K562 (cell line): ENCODE measurements around the gene SYT3. TPM values are rescaled to one million over a fixed set of nuclear protein-coding genes. Genes with fewer than 3 reads are reported as not detected.

ENCODE experiments used
- ATAC-seq: fragments of 200-7000 bp; cut with Tn5 transposase; 3 replicates; pipeline ENCODE4 v1.9.1; 2020; ENCODE audit warnings: moderate library complexity
- BruUV-seq: library from RNA; stranded (reverse); fragments of 400-500 nt; replicated peaks from 2 replicates; lab custom pipeline; 2021; lab: Mats Ljungman, UMichigan
- CTCF ChIA-PET: fragments of 300-600 bp; formaldehyde crosslinking; extraction: SDS; loops from one replicate; lab custom pipeline; 2021; ENCODE audit warnings: low intra/inter-chr PET ratio; lab: Yijun Ruan, JAX
- POLR2A ChIA-PET: fragments of 300-600, 350-650 bp; sonication (Branson Sonifier 250); formaldehyde crosslinking; extraction: SDS; loops from one replicate; lab custom pipeline; 2021; ENCODE audit warnings: antibody characterized with exemption, inconsistent platforms; lab: Yijun Ruan, JAX
- DNase-seq, 4 experiments: peaks; one replicate each; pipeline versions ENCODE4 v3.0.0 to v3.0.0-alpha.2; 2011 to 2018; ENCODE audit warnings: low spot score in 3 of 4, mixed read lengths in 3 of 4; ENCODE audit errors: extremely low read depth in 1 of 4
- FAIRE-seq: peaks from 2 replicates; lab custom pipeline; 2011; peaks lifted over from hg19 to GRCh38; lab: Jason Lieb, UNC
- H2AFZ ChIP-seq: 2 replicates; pipeline ENCODE4 v1.6.0; 2011; ENCODE audit warnings: low read depth, low read length, control low read depth, inconsistent platforms
- H3K27ac ChIP-seq: fragments of 200-600 bp; 3 replicates; pipeline ENCODE4 v1.8.0; 2011; ENCODE audit warnings: low read depth, mild to moderate bottlenecking, control low read depth, inconsistent platforms, low read length, moderate library complexity, mixed read lengths; ENCODE audit errors: extremely low read depth
- H3K27me3 ChIP-seq, 2 experiments: fragments of 300-600 bp in 1 of 2; 2 replicates in 1 of 2; 3 replicates in 1 of 2; pipeline versions ENCODE4 v1.6.0 to v1.8.0; 2011; ENCODE audit warnings: inconsistent platforms in 2 of 2, low read length in 2 of 2, mild to moderate bottlenecking in 1 of 2, mixed read lengths in 1 of 2, moderate library complexity in 1 of 2; ENCODE audit not compliant: control insufficient read depth in 2 of 2, insufficient read depth in 2 of 2
- H3K36me3 ChIP-seq: fragments of 300-600 bp; 3 replicates; pipeline ENCODE4 v1.8.0; 2011; ENCODE audit warnings: mild to moderate bottlenecking, low read length, inconsistent platforms; ENCODE audit not compliant: control insufficient read depth, insufficient read depth
- H3K4me1 ChIP-seq, 2 experiments: fragments of 200-600 bp in 1 of 2; replicated peaks in 1 of 2; 2 replicates in 1 of 2; 3 replicates in 1 of 2; pipeline versions ENCODE4 v1.5.1 to v1.8.0; 2011; ENCODE audit warnings: inconsistent platforms in 2 of 2, low read length in 2 of 2, mild to moderate bottlenecking in 1 of 2, mixed read lengths in 1 of 2, moderate library complexity in 1 of 2; ENCODE audit not compliant: control insufficient read depth in 2 of 2, insufficient read depth in 2 of 2
- H3K4me2 ChIP-seq: 2 replicates; pipeline ENCODE4 v1.6.1; 2011; ENCODE audit warnings: low read length, control low read depth, inconsistent platforms, mixed read lengths; ENCODE audit not compliant: insufficient read depth
- H3K4me3 ChIP-seq: fragments of 200-600 bp; sonication (generic), shearing (Covaris generic); 2 replicates; pipeline ENCODE4 v1.5.1; 2016; ENCODE audit warnings: control low read depth, inconsistent platforms
- H3K79me2 ChIP-seq: fragments of 200-600 bp; 3 replicates; pipeline ENCODE4 v1.8.0; 2011; ENCODE audit warnings: low read length, inconsistent platforms; ENCODE audit not compliant: control insufficient read depth, insufficient read depth
- H3K9ac ChIP-seq, 2 experiments: 2 replicates each; pipeline versions ENCODE4 v1.6.0 to v1.6.1; 2011; ENCODE audit warnings: low read depth in 2 of 2, low read length in 2 of 2, control low read depth in 1 of 2, inconsistent platforms in 1 of 2, mild to moderate bottlenecking in 1 of 2, mixed read lengths in 1 of 2; ENCODE audit not compliant: insufficient read depth in 1 of 2
- H3K9me1 ChIP-seq: one replicate; pipeline ENCODE4 v1.6.0; 2011; ENCODE audit warnings: inconsistent platforms, mild to moderate bottlenecking, low read length, moderate library complexity; ENCODE audit not compliant: control insufficient read depth, insufficient read depth
- H3K9me3 ChIP-seq: replicated peaks from 2 replicates; pipeline ENCODE4 v1.5.1; 2011; ENCODE audit warnings: low read depth, low read length, inconsistent platforms; ENCODE audit not compliant: control insufficient read depth, insufficient read depth
- H4K20me1 ChIP-seq: replicated peaks from 2 replicates; pipeline ENCODE4 v1.6.1; 2011; ENCODE audit warnings: low read length, inconsistent platforms, mixed read lengths; ENCODE audit not compliant: control insufficient read depth, insufficient read depth
- ARID2 ChIP-seq: fragments of 450-650 bp; IDR thresholded peaks from 2 replicates; pipeline ENCODE4 v1.6.1; 2017; ENCODE audit warnings: antibody characterized with exemption, mild to moderate bottlenecking
- CC2D1A ChIP-seq: fragments of 450-650 bp; IDR thresholded peaks from 2 replicates; pipeline ENCODE4 v1.6.1; 2017; ENCODE audit warnings: mild to moderate bottlenecking
- HIVEP1 ChIP-seq: fragments of 250-450 bp; sonication (Bioruptor Pico); IDR thresholded peaks from 2 replicates; pipeline ENCODE4 v1.4.0; 2020; ENCODE audit warnings: mild to moderate bottlenecking
- ILF3 ChIP-seq: fragments of 450-650 bp; IDR thresholded peaks from 2 replicates; pipeline ENCODE4 v1.6.1; 2018; ENCODE audit warnings: antibody characterized with exemption, mild to moderate bottlenecking, moderate library complexity, borderline replicate concordance
- KLF1 ChIP-seq: fragments of 450-650 bp; IDR thresholded peaks from 2 replicates; pipeline ENCODE4 v1.6.1; 2016; ENCODE audit warnings: missing genetic modification characterization, missing compliant biosample characterization
- MYBL2 ChIP-seq, 2 experiments: fragments of 450-650 bp in 1 of 2; sonication (generic) in 1 of 2; formaldehyde crosslinking in 1 of 2; IDR thresholded peaks; 2 replicates each; pipeline versions ENCODE4 v1.6.1 to v1.8.1; 2017 to 2022; ENCODE audit warnings: borderline replicate concordance in 1 of 2, inconsistent platforms in 1 of 2, low read depth in 1 of 2, mild to moderate bottlenecking in 1 of 2, missing genetic modification reagents in 1 of 2, moderate library complexity in 1 of 2
- MYNN ChIP-seq, 2 experiments: sonication (generic); formaldehyde crosslinking in 1 of 2; IDR thresholded peaks; 2 replicates each; pipeline versions ENCODE4 v1.5.0 to v1.6.1; 2016 to 2020; ENCODE audit warnings: antibody characterized with exemption in 1 of 2, missing genetic modification reagents in 1 of 2
- PCBP1 ChIP-seq: fragments of 200-400 bp; formaldehyde crosslinking; IDR thresholded peaks from 2 replicates; pipeline ENCODE4 v1.6.1; 2018; ENCODE audit warnings: mild to moderate bottlenecking, low read depth, low read length; ENCODE audit not compliant: poor library complexity, severe bottlenecking
- TEAD2 ChIP-seq: fragments of 450-650 bp; IDR thresholded peaks from 2 replicates; pipeline ENCODE4 v1.6.1; 2016; ENCODE audit warnings: missing genetic modification characterization, control low read depth, missing compliant biosample characterization
- ZNF165 ChIP-seq: fragments of 250-450 bp; sonication (Bioruptor Pico); IDR thresholded peaks from 2 replicates; pipeline ENCODE4 v1.4.0; 2020; ENCODE audit warnings: borderline replicate concordance
- WGBS: fragments of 100-300 bp; shearing (Covaris generic); methylation state at CpG from one replicate; pipeline ENCODE4 v1.1.6; 2016; ENCODE audit warnings: low coverage, mixed read lengths; ENCODE audit not compliant: insufficient coverage; ENCODE audit errors: missing lambda C conversion rate; 5-methylcytosine and 5-hydroxymethylcytosine counted together
- in situ Hi-C: fragments of 300-500 bp; cut with MboI; formaldehyde crosslinking; loops from 4 replicates; pipeline ENCODE4 v1.15.0; 2018; ENCODE audit warnings: inconsistent platforms, mixed read lengths
- intact Hi-C: fragments of 100-400 bp; cut with micrococcal nuclease; formaldehyde crosslinking; loops from 2 replicates; pipeline ENCODE4 v1.14.2; 2022
- polyA plus RNA-seq, 8 experiments: library from polyadenylated mRNA; depleted of rRNA in 4 of 8; stranded (reverse) in 5 of 8; unstranded in 3 of 8; fragments of >200 nt; fragmentation: Nextera tagmentation in 2 of 8; fragmentation: Illumina TruSeq in 1 of 8; extraction: Ambion mirVana in 2 of 8; extraction: Trizol in 1 of 8; gene quantifications; 2 replicates each; pipeline versions ENCODE4 v1.2.1 to v1.2.3, GENCODE V29; 2011 to 2014; ENCODE audit warnings: inconsistent platforms in 1 of 8, missing spikeins in 1 of 8
- total RNA-seq, 7 experiments: library from RNA; depleted of rRNA in 6 of 7; stranded (reverse); fragments of >200 nt in 6 of 7; fragmentation: Illumina TruSeq in 2 of 7; extraction: Trizol in 2 of 7; gene quantifications; 2 replicates each; pipeline versions ENCODE4 v1.2.1 to v1.2.3, GENCODE V29; 2011 to 2021; ENCODE audit warnings: low replicate concordance in 1 of 7
- TF ChIP-seq, protein P1 (sequence below): sonication (generic); formaldehyde crosslinking; IDR thresholded peaks from 2 replicates; pipeline ENCODE4 v1.8.0; 2022; ENCODE audit warnings: mild to moderate bottlenecking, missing genetic modification reagents

Gene SYT3
- total and polyA plus RNA-seq, 9 of the 15 experiments (the other 6 are each of a cell fraction or from before 2014, with no cell fraction given), result 0.36 to 2.0 (median 0.54) TPM; not detected in 2

- H3K4me3 ChIP-seq, result no peak overlapping the region
- WGBS, result 20% methylated on average over 3 of the region's 5 CpGs
- CTCF ChIA-PET, result no interaction called here
- FAIRE-seq (no peak), ATAC-seq (no peak), DNase-seq (no peak)
- H3K9me1 ChIP-seq, result no peaks in the 10 kb centered on the region
- POLR2A ChIA-PET, result no interaction called here
- intact Hi-C loops (no loop called here), in situ Hi-C loops (no loop called here)
- no peak overlapping the region; a peak in 1 of 4 replicates for H3K9ac ChIP-seq
- H3K36me3 ChIP-seq, result no peaks in the 10 kb centered on the region
- TF ChIP-seq CC2D1A, result no peak
- no peak for TF ChIP-seq ZNF165
- no peak for TF ChIP-seq ILF3
- no peak for TF ChIP-seq KLF1
- no peak for TF ChIP-seq MYNN (IDR thresholded peaks at IDR 0.05)
- no peak for TF ChIP-seq MYNN (CRISPR knock-in tag; IDR thresholded peaks at IDR 0.05)
- TF ChIP-seq HIVEP1 (CRISPR knock-in tag), result no peak
- TF ChIP-seq ARID2, result no peak
- no peak for TF ChIP-seq MYBL2 (IDR thresholded peaks at IDR 0.05; ENCODE audit: low read depth)
- no peak for TF ChIP-seq MYBL2 (CRISPR knock-in tag; IDR thresholded peaks at IDR 0.05; ENCODE audit: borderline replicate concordance)
- TF ChIP-seq, protein P1, sequence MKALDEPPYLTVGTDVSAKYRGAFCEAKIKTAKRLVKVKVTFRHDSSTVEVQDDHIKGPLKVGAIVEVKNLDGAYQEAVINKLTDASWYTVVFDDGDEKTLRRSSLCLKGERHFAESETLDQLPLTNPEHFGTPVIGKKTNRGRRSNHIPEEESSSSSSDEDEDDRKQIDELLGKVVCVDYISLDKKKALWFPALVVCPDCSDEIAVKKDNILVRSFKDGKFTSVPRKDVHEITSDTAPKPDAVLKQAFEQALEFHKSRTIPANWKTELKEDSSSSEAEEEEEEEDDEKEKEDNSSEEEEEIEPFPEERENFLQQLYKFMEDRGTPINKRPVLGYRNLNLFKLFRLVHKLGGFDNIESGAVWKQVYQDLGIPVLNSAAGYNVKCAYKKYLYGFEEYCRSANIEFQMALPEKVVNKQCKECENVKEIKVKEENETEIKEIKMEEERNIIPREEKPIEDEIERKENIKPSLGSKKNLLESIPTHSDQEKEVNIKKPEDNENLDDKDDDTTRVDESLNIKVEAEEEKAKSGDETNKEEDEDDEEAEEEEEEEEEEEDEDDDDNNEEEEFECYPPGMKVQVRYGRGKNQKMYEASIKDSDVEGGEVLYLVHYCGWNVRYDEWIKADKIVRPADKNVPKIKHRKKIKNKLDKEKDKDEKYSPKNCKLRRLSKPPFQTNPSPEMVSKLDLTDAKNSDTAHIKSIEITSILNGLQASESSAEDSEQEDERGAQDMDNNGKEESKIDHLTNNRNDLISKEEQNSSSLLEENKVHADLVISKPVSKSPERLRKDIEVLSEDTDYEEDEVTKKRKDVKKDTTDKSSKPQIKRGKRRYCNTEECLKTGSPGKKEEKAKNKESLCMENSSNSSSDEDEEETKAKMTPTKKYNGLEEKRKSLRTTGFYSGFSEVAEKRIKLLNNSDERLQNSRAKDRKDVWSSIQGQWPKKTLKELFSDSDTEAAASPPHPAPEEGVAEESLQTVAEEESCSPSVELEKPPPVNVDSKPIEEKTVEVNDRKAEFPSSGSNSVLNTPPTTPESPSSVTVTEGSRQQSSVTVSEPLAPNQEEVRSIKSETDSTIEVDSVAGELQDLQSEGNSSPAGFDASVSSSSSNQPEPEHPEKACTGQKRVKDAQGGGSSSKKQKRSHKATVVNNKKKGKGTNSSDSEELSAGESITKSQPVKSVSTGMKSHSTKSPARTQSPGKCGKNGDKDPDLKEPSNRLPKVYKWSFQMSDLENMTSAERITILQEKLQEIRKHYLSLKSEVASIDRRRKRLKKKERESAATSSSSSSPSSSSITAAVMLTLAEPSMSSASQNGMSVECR, result no peak
- no peak for TF ChIP-seq TEAD2 (tag)
- TF ChIP-seq PCBP1, result no peak
- no peak overlapping the region for H2AFZ ChIP-seq
- peaks cover 19 to 30% of the 10 kb centered on the region in 2 experiments; a peak in 4 of 5 replicates for H3K4me1 ChIP-seq
- BruUV-seq, result no TSS peak
- H3K9me3 ChIP-seq, result no peaks in the 10 kb centered on the region
- H3K4me2 ChIP-seq, result no peak overlapping the region
- H3K27ac ChIP-seq, result no peak overlapping the region
- no peaks in the 10 kb centered on the region for H4K20me1 ChIP-seq
- peaks cover 0 to 6% of the 10 kb centered on the region in 2 experiments; a peak in 3 of 5 replicates for H3K27me3 ChIP-seq
- H3K79me2 ChIP-seq, result no peaks in the 10 kb centered on the region
These were observed 9.0 kb upstream of the SYT3 start for GRCh38 chr19:50648659-50649058.
